H1 (cell line): Measurements from ENCODE around the gene KRT75. TPM values are rescaled to one million over a fixed set of nuclear protein-coding genes. Genes with fewer than 3 reads are reported as not detected.

Experiments
- CTCF ChIA-PET: fragments of 300-600 bp; sonication (Branson Sonifier 250); formaldehyde crosslinking; loops from one replicate; lab custom pipeline; 2021; ENCODE audit not compliant: partially characterized antibody; lab: Charles Lee
- POLR2A ChIA-PET: fragments of 300-600 bp; sonication (Branson Sonifier 250); formaldehyde crosslinking; loops from one replicate; lab custom pipeline; 2021; ENCODE audit warnings: inconsistent platforms; ENCODE audit not compliant: partially characterized antibody; lab: Charles Lee
- DNase-seq, 2 experiments: peaks; one replicate each; pipeline versions ENCODE4 v3.0.0 to v3.0.0-alpha.2; 2010 to 2022; ENCODE audit warnings: low spot score in 2 of 2, low read depth in 1 of 2, mixed read lengths in 1 of 2
- FAIRE-seq: peaks from 2 replicates; lab custom pipeline; 2011; peaks lifted over from hg19 to GRCh38; lab: Jason Lieb, UNC
- H2AFZ ChIP-seq: 2 replicates; pipeline ENCODE4 v1.8.1; 2012; ENCODE audit warnings: low read length, inconsistent platforms
- H2AK5ac ChIP-seq: 2 replicates; pipeline ENCODE4 v1.6.1; 2013; ENCODE audit warnings: low read depth, low read length
- H2BK120ac ChIP-seq: replicated peaks from 2 replicates; pipeline ENCODE3; 2013; ENCODE audit warnings: low read depth, low read length, inconsistent platforms
- H2BK12ac ChIP-seq: 2 replicates; pipeline ENCODE4 v1.6.1; 2013; ENCODE audit warnings: low read depth, low read length
- H2BK15ac ChIP-seq: 2 replicates; pipeline ENCODE4 v1.6.1; 2013; ENCODE audit warnings: low read length
- H2BK20ac ChIP-seq: 2 replicates; pipeline ENCODE4 v1.6.1; 2013; ENCODE audit warnings: low read length
- H2BK5ac ChIP-seq: 2 replicates; pipeline ENCODE4 v1.6.1; 2013; ENCODE audit warnings: low read depth, low read length
- H3K14ac ChIP-seq: 2 replicates; pipeline ENCODE4 v1.6.1; 2013; ENCODE audit warnings: inconsistent platforms; ENCODE audit not compliant: insufficient read length
- H3K18ac ChIP-seq: 2 replicates; pipeline ENCODE4 v1.6.1; 2013; ENCODE audit warnings: low read length; ENCODE audit errors: extremely low read depth
- H3K23ac ChIP-seq: 2 replicates; pipeline ENCODE4 v1.6.1; 2013; ENCODE audit warnings: inconsistent platforms; ENCODE audit not compliant: insufficient read length
- H3K23me2 ChIP-seq: 2 replicates; pipeline ENCODE4 v1.6.1; 2013; ENCODE audit warnings: low read depth, low read length
- H3K27ac ChIP-seq: 2 replicates; pipeline ENCODE4 v1.6.1; 2011; ENCODE audit warnings: low read depth, low read length, inconsistent platforms
- H3K27me3 ChIP-seq, 4 experiments: replicated peaks in 1 of 4; 1 replicate in 1 of 4; 2 replicates in 3 of 4; pipeline versions ENCODE4 v1.6.1 to v1.8.1; 2011 to 2013; ENCODE audit warnings: low read length in 3 of 4, mild to moderate bottlenecking in 3 of 4, inconsistent platforms in 2 of 4, mixed read lengths in 2 of 4, moderate library complexity in 1 of 4; ENCODE audit not compliant: control insufficient read depth in 3 of 4, insufficient read depth in 3 of 4; ENCODE audit errors: extremely low read depth in 1 of 4
- H3K36me3 ChIP-seq, 4 experiments: 2 replicates each; pipeline versions ENCODE4 v1.6.1 to v1.8.1; 2011 to 2013; ENCODE audit warnings: mild to moderate bottlenecking in 4 of 4, low read length in 3 of 4, moderate library complexity in 2 of 4, control low read depth in 1 of 4, inconsistent platforms in 1 of 4; ENCODE audit not compliant: insufficient read depth in 4 of 4, control insufficient read depth in 2 of 4
- H3K4ac ChIP-seq: replicated peaks from 2 replicates; pipeline ENCODE3; 2013; ENCODE audit warnings: low read length, low read depth, mixed read lengths, inconsistent platforms; ENCODE audit not compliant: insufficient read length
- H3K4me1 ChIP-seq, 4 experiments: replicated peaks in 1 of 4; 1 replicate in 1 of 4; 2 replicates in 3 of 4; pipeline versions ENCODE4 v1.6.1 to v1.8.1; 2011 to 2013; ENCODE audit warnings: low read length in 3 of 4, inconsistent platforms in 2 of 4, mixed read lengths in 1 of 4; ENCODE audit not compliant: insufficient read depth in 4 of 4, control insufficient read depth in 3 of 4
- H3K4me2 ChIP-seq, 2 experiments: 2 replicates each; pipeline versions ENCODE4 v1.6.1 to v1.8.1; 2011 to 2013; ENCODE audit warnings: low read depth in 2 of 2, low read length in 2 of 2, control low read depth in 1 of 2, inconsistent platforms in 1 of 2, mild to moderate bottlenecking in 1 of 2; ENCODE audit not compliant: insufficient read depth in 1 of 2
- H3K4me3 ChIP-seq, 4 experiments: fragments of 200-600, 300-600 bp in 1 of 4; sonication (generic), shearing (Covaris generic), sonication (Bioruptor Twin) in 1 of 4; 2 replicates each; pipeline versions ENCODE4 v1.5.1 to v1.8.1; 2011 to 2016; ENCODE audit warnings: low read length in 4 of 4, low read depth in 3 of 4, control low read depth in 2 of 4, inconsistent platforms in 2 of 4, mild to moderate bottlenecking in 2 of 4, mixed read lengths in 1 of 4, moderate library complexity in 1 of 4; ENCODE audit not compliant: insufficient read depth in 2 of 4; ENCODE audit errors: extremely low read depth in 1 of 4
- H3K56ac ChIP-seq: replicated peaks from 2 replicates; pipeline ENCODE3; 2013; ENCODE audit warnings: low read depth, mild to moderate bottlenecking, mixed read lengths, low read length, inconsistent platforms; ENCODE audit not compliant: insufficient read length
- H3K79me1 ChIP-seq: 2 replicates; pipeline ENCODE4 v1.6.1; 2013; ENCODE audit warnings: low read depth, low read length, control low read depth
- H3K79me2 ChIP-seq, 2 experiments: 2 replicates each; pipeline versions ENCODE4 v1.6.1 to v1.8.1; 2012 to 2013; ENCODE audit warnings: low read length in 2 of 2, mild to moderate bottlenecking in 2 of 2, inconsistent platforms in 1 of 2; ENCODE audit not compliant: insufficient read depth in 2 of 2, control insufficient read depth in 1 of 2
- H3K9ac ChIP-seq, 4 experiments: replicated peaks in 1 of 4; 1 replicate in 1 of 4; 2 replicates in 3 of 4; pipeline versions ENCODE4 v1.6.1 to v1.8.1; 2011 to 2013; ENCODE audit warnings: low read depth in 3 of 4, low read length in 3 of 4, control low read depth in 2 of 4, mild to moderate bottlenecking in 2 of 4, moderate library complexity in 2 of 4, inconsistent platforms in 1 of 4; ENCODE audit errors: extremely low read depth in 1 of 4
- H3K9me3 ChIP-seq, 2 experiments: 2 replicates each; pipeline versions ENCODE4 v1.6.1 to v1.8.1; 2012 to 2013; ENCODE audit warnings: mild to moderate bottlenecking in 2 of 2, moderate library complexity in 2 of 2, control low read depth in 1 of 2, inconsistent platforms in 1 of 2, low read depth in 1 of 2, low read length in 1 of 2, mixed read lengths in 1 of 2; ENCODE audit not compliant: insufficient read depth in 2 of 2
- H4K20me1 ChIP-seq, 2 experiments: replicated peaks in 1 of 2; 2 replicates each; pipeline versions ENCODE3 to v1.8.1; 2011 to 2013; ENCODE audit warnings: inconsistent platforms in 2 of 2, low read length in 2 of 2, mild to moderate bottlenecking in 1 of 2; ENCODE audit not compliant: insufficient read depth in 2 of 2, control insufficient read depth in 1 of 2
- H4K5ac ChIP-seq: 2 replicates; pipeline ENCODE4 v1.6.1; 2013; ENCODE audit warnings: low read length, low read depth, mixed read lengths, inconsistent platforms; ENCODE audit not compliant: insufficient read length
- H4K8ac ChIP-seq: 2 replicates; pipeline ENCODE4 v1.8.0; 2013; ENCODE audit warnings: mild to moderate bottlenecking, moderate library complexity, low read length, inconsistent platforms; ENCODE audit not compliant: insufficient read depth; ENCODE audit errors: extremely low read depth
- H4K91ac ChIP-seq: replicated peaks from 2 replicates; pipeline ENCODE3; 2013; ENCODE audit warnings: low read length, mixed read lengths, inconsistent platforms; ENCODE audit not compliant: insufficient read length
- WGBS, 2 experiments: shearing (Covaris generic) in 1 of 2; methylation state at CpG; one replicate each; pipeline versions ENCODE4 v1.1.6 to v1.1.7; 2013 to 2015; ENCODE audit warnings: low lambda C conversion rate in 2 of 2, mixed read lengths in 2 of 2, inconsistent platforms in 1 of 2, low coverage in 1 of 2, missing lambda C conversion rate in 1 of 2; ENCODE audit not compliant: insufficient replicate concordance in 2 of 2, insufficient coverage in 1 of 2, insufficient read length in 1 of 2; ENCODE audit errors: extremely low coverage in 1 of 2, missing lambda C conversion rate in 1 of 2; 5-methylcytosine and 5-hydroxymethylcytosine counted together
- polyA plus RNA-seq, 7 experiments: library from polyadenylated mRNA; depleted of rRNA in 3 of 7; stranded (reverse) in 5 of 7; unstranded in 2 of 7; fragments of >200 nt in 5 of 7; fragments of 200-250 nt in 2 of 7; gene quantifications; 1 replicate in 5 of 7; 2 replicates in 1 of 7; 4 replicates in 1 of 7; pipeline versions ENCODE4 v1.2.1 to v1.2.3, GENCODE V29; 2011 to 2013; ENCODE audit warnings: missing spikeins in 2 of 7, mixed read lengths in 2 of 7
- total RNA-seq: library from RNA; stranded (reverse); fragmentation: NEBNext Ultra II Directional; extraction: Animal tissue kit (Norgen Biotek cat#: 25700); gene quantifications from 2 replicates; pipeline ENCODE4 v1.2.1, GENCODE V29; 2021

KRT75 gene
- total and polyA plus RNA-seq, 2 of the 8 experiments (the other 6 are each of a cell fraction or from before 2014, with no cell fraction given), result not detected

- Histone ChIP-seq H3K23ac (no peak overlapping the region), H3K23me2 (no peaks in the 10 kb centered on the region), H2AFZ (no peak overlapping the region), H3K4ac (no peak overlapping the region), H3K27me3 (no peaks in the 10 kb centered on the region), H2AK5ac (no peak overlapping the region), H3K36me3 (no peaks in the 10 kb centered on the region), H3K4me3 (no peak overlapping the region), H3K4me2 (no peak overlapping the region), H3K27ac (no peak overlapping the region), H3K9ac (no peak overlapping the region), H2BK120ac (no peak overlapping the region), H2BK12ac (no peak overlapping the region), H3K79me1 (no peaks in the 10 kb centered on the region), H3K14ac (no peak overlapping the region), H4K91ac (no peak overlapping the region), H4K20me1 (no peaks in the 10 kb centered on the region), H3K4me1 (no peaks in the 10 kb centered on the region), H4K8ac (peak overlapping the region; percentile 83), H4K5ac (no peak overlapping the region), H3K56ac (no peak overlapping the region), H3K9me3 (no peaks in the 10 kb centered on the region), H3K18ac (no peak overlapping the region), H2BK5ac (no peak overlapping the region), H2BK15ac (no peak overlapping the region), H2BK20ac (no peak overlapping the region), H3K79me2 (no peaks in the 10 kb centered on the region)
- POLR2A ChIA-PET, result interaction anchor here (1.4 kb wide), 1 partner anchor 10 kb away, joined by 3 read pairs; no protein-coding TSS in a partner anchor
- WGBS, 2 experiments, result 75% methylated on average over 16 of the region's 19 CpGs; no CpG with 5 or more reads in 1 of the 2 experiments
- no peak for DNase-seq
- FAIRE-seq, result no peak
- CTCF ChIA-PET, result interaction anchor here (0.7 to 11.3 kb wide), 16 partner anchors 7 to 602 kb away, joined by 3 to 112 read pairs (median 8); partner anchors contain the start of gene KRT85
These were observed 56.1 kb downstream of the KRT75 start for GRCh38 chr12:52378091-52378490.
